ENCODE data around the gene SNX8. TPM values are rescaled to one million over a fixed set of nuclear protein-coding genes. Genes with fewer than 3 reads are reported as not detected.

The SNX8 gene
- total RNA-seq, 1 experiment from 2014 or later: 40.6 TPM

- H2BK12ac ChIP-seq (ENCODE audit: insufficient read length, low read depth, low read length): no peak overlapping the region
- no peak overlapping the region for H3K4ac ChIP-seq (ENCODE audit: low read depth, low read length)
- Mint-ChIP-seq H3K4me3 (no peak overlapping the region), H3K27me3 (ENCODE audit: low read depth) (no peaks in the 10 kb centered on the region; the same call in 1 of the 2 replicates), H3K27ac (no peak overlapping the region), H3K4me1 (peaks cover 32 to 35% of the 10 kb centered on the region in 2 experiments), H3K9me3 (peaks cover 6% of the 10 kb centered on the region in 2 experiments), H3K36me3 (ENCODE audit: insufficient read depth in 1 of 3, low read depth in 3 of 3) (peaks cover 6 to 7% (median 7%) of the 10 kb centered on the region in 3 experiments)
- H3T11ph ChIP-seq (ENCODE audit: low read length): no peak overlapping the region
- no peak overlapping the region for H4K5ac ChIP-seq (ENCODE audit: insufficient read length, low read depth, low read length)
- TF ChIP-seq CTCF (conservative IDR thresholded peaks at IDR 0.05): no peak
- H2AFZ ChIP-seq (ENCODE audit: low read length): no peak overlapping the region
- H3K4me1 ChIP-seq (ENCODE audit: insufficient read depth, low read length): peaks cover 6% of the 10 kb centered on the region; the same call in 1 of the 2 replicates
- peaks cover 6% of the 10 kb centered on the region for H3K79me1 ChIP-seq (ENCODE audit: insufficient read depth, low read depth, low read length, poor library complexity, severe bottlenecking)
- H3K56ac ChIP-seq (ENCODE audit: insufficient read length, low read depth, low read length): no peak overlapping the region
- no peak overlapping the region for H4K8ac ChIP-seq (replicated peaks; ENCODE audit: insufficient read length, low read depth, low read length)
- no peaks in the 10 kb centered on the region for H3K9me3 ChIP-seq (ENCODE audit: control insufficient read depth, low read depth, low read length)
- H3K79me2 ChIP-seq (ENCODE audit: insufficient read depth, low read length): peaks cover 2% of the 10 kb centered on the region; the same call in 1 of the 2 replicates
- WGBS (ENCODE audit: extremely low coverage, insufficient read length, low lambda C conversion rate): no CpG with 5 or more reads among the region's 6 CpGs
- no peak for DNase-seq
- H2AK5ac ChIP-seq (ENCODE audit: insufficient read length, low read length): no peak overlapping the region
- no peaks in the 10 kb centered on the region for H3K27me3 ChIP-seq (ENCODE audit: insufficient read depth, low read length)
- H3K23ac ChIP-seq (ENCODE audit: insufficient read length, low read depth, low read length): no peak overlapping the region
- H3K9ac ChIP-seq (ENCODE audit: extremely low read depth, insufficient read length, low read length): no peak overlapping the region
- no peak overlapping the region for H3K4me2 ChIP-seq (ENCODE audit: insufficient read depth, insufficient read length, low read length)
- no peak overlapping the region for H2BK5ac ChIP-seq (ENCODE audit: insufficient read length, low read length)
- H2BK20ac ChIP-seq (ENCODE audit: low read depth, low read length, poor library complexity, severe bottlenecking): no peak overlapping the region
- no peak overlapping the region for H2BK120ac ChIP-seq (ENCODE audit: low read depth, low read length, poor library complexity, severe bottlenecking)
- H4K20me1 ChIP-seq (ENCODE audit: control insufficient read depth, insufficient read depth, insufficient read length): no peaks in the 10 kb centered on the region
- H3K18ac ChIP-seq (ENCODE audit: insufficient read length, low read depth, low read length): no peak overlapping the region
- H3K14ac ChIP-seq (ENCODE audit: insufficient read depth, low read length): no peak overlapping the region
- no peak overlapping the region for H4K91ac ChIP-seq (ENCODE audit: insufficient read length, low read depth, low read length)
- H3K23me2 ChIP-seq (ENCODE audit: insufficient read length, low read depth, low read length, poor library complexity, severe bottlenecking): no peaks in the 10 kb centered on the region
- H2BK15ac ChIP-seq (ENCODE audit: low read depth, low read length): no peak overlapping the region
- H3K27ac ChIP-seq (ENCODE audit: insufficient read length, low read depth, low read length): no peak overlapping the region
Observed at GRCh38 chr7:2296832-2297231, 17.4 kb downstream of the SNX8 start.

Data from H9 (cell line).